HEK293 (cell line): ENCODE measurements around the gene MYOZ3.

Experiments
- CTCF ChIA-PET: fragments of 350-600 bp; formaldehyde crosslinking; extraction: SDS; loops from one replicate; lab custom pipeline; 2021; ENCODE audit warnings: antibody characterized with exemption; lab: Yijun Ruan, JAX
- POLR2A ChIA-PET: fragments of 300-600 bp; formaldehyde crosslinking; extraction: SDS; loops from one replicate; lab custom pipeline; 2020; ENCODE audit warnings: antibody characterized with exemption, inconsistent platforms; lab: Yijun Ruan, JAX
- H3K27ac ChIP-seq: fragments of 200-500 bp; sonication (Bioruptor generic); 2 replicates; pipeline ENCODE4 v1.5.1; 2014; ENCODE audit warnings: low read depth, low read length, control low read depth, inconsistent platforms; ENCODE audit errors: extremely low read depth
- H3K36me3 ChIP-seq, 2 experiments: fragments of 200-500 bp in 1 of 2; sonication (Bioruptor generic) in 1 of 2; 1 replicate in 1 of 2; 2 replicates in 1 of 2; pipeline ENCODE4 v1.5.1; 2014 to 2017; ENCODE audit warnings: inconsistent platforms in 2 of 2, low read length in 2 of 2; ENCODE audit not compliant: control insufficient read depth in 2 of 2, insufficient read depth in 1 of 2
- H3K4me1 ChIP-seq: fragments of 200-500 bp; sonication (Bioruptor generic); 2 replicates; pipeline ENCODE4 v1.5.1; 2014; ENCODE audit warnings: mild to moderate bottlenecking, low read length, inconsistent platforms; ENCODE audit not compliant: control insufficient read depth, insufficient read depth
- H3K4me3 ChIP-seq: 2 replicates; pipeline ENCODE4 v1.5.1; 2011; ENCODE audit warnings: low read depth, mild to moderate bottlenecking, control low read depth, low read length, moderate library complexity
- H3K9me3 ChIP-seq: fragments of 200-500 bp; sonication (Bioruptor generic); 2 replicates; pipeline ENCODE4 v1.5.1; 2014; ENCODE audit warnings: low read depth, low read length, inconsistent platforms; ENCODE audit not compliant: control insufficient read depth, insufficient read depth
- EGR2 ChIP-seq: fragments of 450-650 bp; formaldehyde crosslinking; IDR thresholded peaks from 2 replicates; pipeline ENCODE4 v1.5.1; 2016; ENCODE audit warnings: low read depth, missing biosample characterization, missing genetic modification characterization
- GLIS1 ChIP-seq: fragments of 450-650 bp; formaldehyde crosslinking; IDR thresholded peaks from 2 replicates; pipeline ENCODE4 v1.5.1; 2016; ENCODE audit warnings: missing biosample characterization, missing genetic modification characterization
- GLIS2 ChIP-seq: fragments of 450-650 bp; formaldehyde crosslinking; IDR thresholded peaks from 2 replicates; pipeline ENCODE4 v1.5.1; 2016; ENCODE audit warnings: missing biosample characterization, missing genetic modification characterization
- HOXD13 ChIP-seq: sonication (generic); formaldehyde crosslinking; IDR thresholded peaks from 2 replicates; pipeline ENCODE4 v1.8.0; 2022; ENCODE audit warnings: missing genetic modification reagents, borderline replicate concordance
- ZEB2 ChIP-seq: fragments of 450-650 bp; formaldehyde crosslinking; IDR thresholded peaks from 2 replicates; pipeline ENCODE4 v1.5.1; 2016; ENCODE audit warnings: missing biosample characterization, missing genetic modification characterization
- ZFHX2 ChIP-seq: fragments of 450-650 bp; formaldehyde crosslinking; conservative IDR thresholded peaks from 2 replicates; pipeline ENCODE4 v1.5.1; 2016; ENCODE audit warnings: missing biosample characterization, missing genetic modification characterization
- ZIC2 ChIP-seq: fragments of 450-650 bp; formaldehyde crosslinking; IDR thresholded peaks from 2 replicates; pipeline ENCODE4 v1.5.1; 2016; ENCODE audit warnings: missing biosample characterization, missing genetic modification characterization
- ZNF155 ChIP-seq: fragments of 450-650 bp; formaldehyde crosslinking; IDR thresholded peaks from 2 replicates; pipeline ENCODE4 v1.5.1; 2016; ENCODE audit warnings: missing biosample characterization, missing genetic modification characterization
- ZNF23 ChIP-seq: fragments of 450-650 bp; formaldehyde crosslinking; IDR thresholded peaks from 2 replicates; pipeline ENCODE4 v1.5.1; 2016; ENCODE audit warnings: missing biosample characterization, missing genetic modification characterization, borderline replicate concordance
- ZNF239 ChIP-seq: fragments of 450-650 bp; formaldehyde crosslinking; IDR thresholded peaks from 2 replicates; pipeline ENCODE4 v1.5.1; 2016; ENCODE audit warnings: missing biosample characterization, missing genetic modification characterization
- ZNF274 ChIP-seq, 2 experiments: fragments of 200-500 bp in 1 of 2; fragments of 450-650 bp in 1 of 2; sonication (Bioruptor generic) in 1 of 2; formaldehyde crosslinking in 1 of 2; IDR thresholded peaks; 2 replicates each; pipeline versions ENCODE4 v1.5.1 to v1.6.1; 2014 to 2016; ENCODE audit warnings: borderline replicate concordance in 1 of 2, inconsistent platforms in 1 of 2, low read length in 1 of 2, missing biosample characterization in 1 of 2, missing genetic modification characterization in 1 of 2
- ZNF433 ChIP-seq: fragments of 450-650 bp; formaldehyde crosslinking; IDR thresholded peaks from 2 replicates; pipeline ENCODE4 v1.5.1; 2016; ENCODE audit warnings: missing biosample characterization, missing genetic modification characterization, low read depth
- ZNF580 ChIP-seq: fragments of 450-650 bp; formaldehyde crosslinking; IDR thresholded peaks from 2 replicates; pipeline ENCODE4 v1.5.1; 2016; ENCODE audit warnings: missing biosample characterization, missing genetic modification characterization
- ZNF600 ChIP-seq: fragments of 450-650 bp; formaldehyde crosslinking; IDR thresholded peaks from 2 replicates; pipeline ENCODE4 v1.5.1; 2016; ENCODE audit warnings: missing biosample characterization, missing genetic modification characterization
- ZNF658 ChIP-seq: fragments of 450-650 bp; formaldehyde crosslinking; IDR thresholded peaks from 2 replicates; pipeline ENCODE4; 2016; ENCODE audit warnings: missing biosample characterization, missing genetic modification characterization
- ZNF664 ChIP-seq: fragments of 450-650 bp; formaldehyde crosslinking; IDR thresholded peaks from 2 replicates; pipeline ENCODE4 v1.5.1; 2016; ENCODE audit warnings: missing biosample characterization, missing genetic modification characterization
- ZNF704 ChIP-seq: fragments of 450-650 bp; formaldehyde crosslinking; IDR thresholded peaks from 2 replicates; pipeline ENCODE4 v1.5.1; 2016; ENCODE audit warnings: missing biosample characterization, missing genetic modification characterization
- ZNF768 ChIP-seq: fragments of 450-650 bp; formaldehyde crosslinking; IDR thresholded peaks from 2 replicates; pipeline ENCODE4 v1.5.1; 2018; ENCODE audit warnings: missing biosample characterization, mild to moderate bottlenecking, missing genetic modification characterization
- ZNF791 ChIP-seq: fragments of 450-650 bp; formaldehyde crosslinking; IDR thresholded peaks from 2 replicates; pipeline ENCODE4 v1.5.1; 2016; ENCODE audit warnings: missing biosample characterization, missing genetic modification characterization
- TF ChIP-seq, protein P1 (sequence below): fragments of 450-650 bp; formaldehyde crosslinking; IDR thresholded peaks from 2 replicates; pipeline ENCODE4 v1.5.1; 2016; ENCODE audit warnings: missing biosample characterization, missing genetic modification characterization

Gene MYOZ3

GRCh38 chr5:150631326-150631701 is 29.7 kb upstream of the MYOZ3 start (continued):
- TF ChIP-seq ZNF274 (IDR thresholded peaks at IDR 0.05; ENCODE audit: low read length) (no peak), ZNF274 (tag by site-specific recombination; IDR thresholded peaks at IDR 0.05; ENCODE audit: borderline replicate concordance) (no peak), ZNF791 (tag by site-specific recombination) (no peak), ZEB2 (tag by site-specific recombination) (no peak), ZNF658 (tag by site-specific recombination) (no peak), ZNF580 (tag by site-specific recombination) (no peak), ZNF704 (tag by site-specific recombination) (no peak)

GRCh38 chr5:150632305-150633160 is 28.5 kb upstream of the MYOZ3 start:
- Histone ChIP-seq H3K4me3 (no peak overlapping the region), H3K9me3 (no peaks in the 10 kb centered on the region), H3K4me1 (peaks cover 6% of the 10 kb centered on the region), H3K36me3 (no peaks in the 10 kb centered on the region), H3K27ac (no peak overlapping the region)
- ChIA-PET CTCF (interaction anchor here (0.6 to 1.6 kb wide), 4 partner anchors 10 to 72 kb away, joined by 3 to 4 read pairs (median 4); no protein-coding TSS in a partner anchor), POLR2A (interaction anchor here (0.6 to 1.1 kb wide), 3 partner anchors 8 to 12 kb away, joined by 3 read pairs; partner anchors contain the start of gene SYNPO)
- TF ChIP-seq ZFHX2 (tag by site-specific recombination) (peak; percentile 62), ZIC2 (tag by site-specific recombination) (0 out of 2 replicates have a peak, but pooled peaks have one; percentile 26), HOXD13 (CRISPR knock-in tag) (no peak), ZNF433 (tag by site-specific recombination) (no peak), ZNF239 (no peak), ZNF664 (tag by site-specific recombination) (peak; percentile 95), EGR2 (tag by site-specific recombination) (peak; percentile 88)

DNA sequence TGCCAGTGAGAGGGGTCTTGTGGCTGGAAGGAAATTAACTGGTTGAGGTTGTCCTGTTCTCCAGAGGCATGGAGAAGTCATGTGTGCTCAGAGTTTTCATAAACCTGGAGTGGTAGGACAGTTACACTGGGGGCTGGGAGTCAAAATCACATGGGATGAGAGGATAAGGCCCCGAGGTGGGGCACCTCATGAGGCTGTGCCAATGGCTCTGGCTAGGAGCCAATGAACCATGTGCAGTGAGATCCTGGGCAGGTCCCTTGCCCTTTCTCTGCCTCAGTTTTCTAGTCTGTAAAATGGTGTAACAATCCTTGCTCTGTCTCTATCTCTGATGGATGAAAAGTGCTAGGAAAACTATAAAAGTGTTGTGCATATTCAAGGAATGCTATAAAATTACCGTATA is 27.6 kb upstream of the MYOZ3 start:
- H3K27ac ChIP-seq = no peak overlapping the region
- CTCF ChIA-PET = interaction anchor here (0.6 to 0.9 kb wide), 2 partner anchors 28 to 73 kb away, joined by 3 to 4 read pairs; no protein-coding TSS in a partner anchor
- H3K4me1 ChIP-seq = peaks cover 9% of the 10 kb centered on the region
- no peaks in the 10 kb centered on the region for H3K36me3 ChIP-seq
- TF ChIP-seq ZNF580 (tag by site-specific recombination) (0 out of 2 replicates have a peak, but pooled peaks have one; percentile 21), ZNF155 (no peak)
- POLR2A ChIA-PET = interaction anchor here (0.6 to 1.1 kb wide), 2 partner anchors 9 to 11 kb away, joined by 3 read pairs; no protein-coding TSS in a partner anchor
- no peaks in the 10 kb centered on the region for H3K9me3 ChIP-seq
- H3K4me3 ChIP-seq = no peak overlapping the region

DNA sequence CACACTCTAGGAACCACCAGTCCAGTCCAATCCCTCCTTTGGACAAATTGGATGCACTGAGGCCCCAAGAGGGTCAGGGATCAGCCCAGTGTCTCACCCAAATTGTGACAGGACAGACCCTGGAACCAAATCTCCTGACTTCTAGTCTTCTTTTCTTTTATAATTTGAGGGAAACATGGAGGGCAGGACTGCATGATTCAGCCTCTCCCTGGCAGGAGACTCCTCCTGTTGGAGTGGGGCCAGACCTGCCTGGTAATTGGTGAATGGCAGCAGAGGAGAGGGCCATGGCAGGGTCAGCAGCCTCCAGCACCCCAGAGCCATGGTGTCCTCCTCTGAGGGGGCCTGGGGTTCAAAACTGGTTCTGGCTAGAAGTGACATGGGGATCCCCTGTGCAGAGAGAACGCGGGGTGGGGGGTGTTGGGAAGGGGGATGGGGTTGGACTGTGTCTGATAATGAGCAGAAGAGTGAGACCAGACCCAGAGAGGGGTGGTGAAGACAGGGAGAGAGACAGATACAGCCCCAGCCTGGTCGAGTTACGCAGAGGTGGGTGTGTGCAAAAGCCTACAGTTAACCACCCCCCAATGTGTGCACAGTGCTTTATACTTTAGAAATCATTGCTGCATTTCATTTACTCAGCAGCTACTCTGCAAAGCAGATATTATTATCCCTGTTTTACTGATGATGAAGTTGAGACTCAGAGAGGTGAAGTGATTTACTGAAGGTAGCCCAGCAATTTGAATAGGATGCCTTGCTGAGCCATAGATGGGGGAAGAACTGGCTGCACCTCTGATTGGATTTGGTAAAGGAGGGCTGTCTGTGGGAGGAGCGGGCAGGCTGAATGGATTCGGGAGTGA is 24.4 kb upstream of the MYOZ3 start:
- Histone ChIP-seq H3K36me3 (no peaks in the 10 kb centered on the region), H3K4me1 (peaks cover 18% of the 10 kb centered on the region), H3K27ac (no peak overlapping the region), H3K9me3 (no peaks in the 10 kb centered on the region), H3K4me3 (no peak overlapping the region)
- ChIA-PET POLR2A (interaction anchor here (1.4 kb wide), 1 partner anchor 187 kb away, joined by 6 read pairs; the partner anchor contains the start of gene RPS14), CTCF (interaction anchor here (0.7 kb wide), 1 partner anchor 77 kb away, joined by 3 read pairs; no protein-coding TSS in a partner anchor)
- TF ChIP-seq GLIS2 (tag by site-specific recombination) (peak; percentile 59), ZNF23 (tag by site-specific recombination) (no peak), EGR2 (tag by site-specific recombination) (0 out of 2 replicates have a peak, but pooled peaks have one; percentile 16), ZNF600 (peak; percentile 59; the same call in 1 of the 2 replicates), GLIS1 (peak; percentile 47), ZNF768 (tag by site-specific recombination) (peak; percentile 69; the same call in 1 of the 2 replicates)
- TF ChIP-seq, protein P1, sequence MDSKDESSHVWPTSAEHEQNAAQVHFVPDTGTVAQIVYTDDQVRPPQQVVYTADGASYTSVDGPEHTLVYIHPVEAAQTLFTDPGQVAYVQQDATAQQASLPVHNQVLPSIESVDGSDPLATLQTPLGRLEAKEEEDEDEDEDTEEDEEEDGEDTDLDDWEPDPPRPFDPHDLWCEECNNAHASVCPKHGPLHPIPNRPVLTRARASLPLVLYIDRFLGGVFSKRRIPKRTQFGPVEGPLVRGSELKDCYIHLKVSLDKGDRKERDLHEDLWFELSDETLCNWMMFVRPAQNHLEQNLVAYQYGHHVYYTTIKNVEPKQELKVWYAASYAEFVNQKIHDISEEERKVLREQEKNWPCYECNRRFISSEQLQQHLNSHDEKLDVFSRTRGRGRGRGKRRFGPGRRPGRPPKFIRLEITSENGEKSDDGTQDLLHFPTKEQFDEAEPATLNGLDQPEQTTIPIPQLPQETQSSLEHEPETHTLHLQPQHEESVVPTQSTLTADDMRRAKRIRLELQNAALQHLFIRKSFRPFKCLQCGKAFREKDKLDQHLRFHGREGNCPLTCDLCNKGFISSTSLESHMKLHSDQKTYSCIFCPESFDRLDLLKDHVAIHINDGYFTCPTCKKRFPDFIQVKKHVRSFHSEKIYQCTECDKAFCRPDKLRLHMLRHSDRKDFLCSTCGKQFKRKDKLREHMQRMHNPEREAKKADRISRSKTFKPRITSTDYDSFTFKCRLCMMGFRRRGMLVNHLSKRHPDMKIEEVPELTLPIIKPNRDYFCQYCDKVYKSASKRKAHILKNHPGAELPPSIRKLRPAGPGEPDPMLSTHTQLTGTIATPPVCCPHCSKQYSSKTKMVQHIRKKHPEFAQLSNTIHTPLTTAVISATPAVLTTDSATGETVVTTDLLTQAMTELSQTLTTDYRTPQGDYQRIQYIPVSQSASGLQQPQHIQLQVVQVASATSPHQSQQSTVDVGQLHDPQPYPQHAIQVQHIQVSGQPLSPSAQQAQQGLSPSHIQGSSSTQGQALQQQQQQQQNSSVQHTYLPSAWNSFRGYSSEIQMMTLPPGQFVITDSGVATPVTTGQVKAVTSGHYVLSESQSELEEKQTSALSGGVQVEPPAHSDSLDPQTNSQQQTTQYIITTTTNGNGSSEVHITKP (tag by site-specific recombination) = no peak
